Naive thymus-derived CD8-positive, alpha-beta T cell (primary cell): ENCODE data around the gene IL17F. TPM values are rescaled to one million over a fixed set of nuclear protein-coding genes. Genes with fewer than 3 reads are reported as not detected.
A peak's percentile ranks its signal among the peaks of the same experiment; 100 is the strongest.
"Not testable (repeated sequence)": the region's sequence is repeated elsewhere in the genome, so short reads cannot be mapped to it uniquely, and the experiment has no call there.

ENCODE experiments used
- ATAC-seq, 2 donors: fragments of 150-1000 bp; cut with Tn5 transposase in 1 of 2; sonication (Bioruptor Pico), chemical (Tn5 transposase) in 1 of 2; 1 replicate in 1 of 2; 2 replicates in 1 of 2; pipeline ENCODE4 v1.10.0; 2021; ENCODE audit warnings: mild to moderate bottlenecking in 2 of 2, moderate library complexity in 2 of 2
- POLR2A ChIA-PET: fragments of 350-600 bp; sonication (Branson Sonifier 250); formaldehyde crosslinking; loops from one replicate; lab custom pipeline; 2021; ENCODE audit warnings: antibody characterized with exemption; lab: Charles Lee
- DNase-seq, 10 donors: peaks; one replicate each; pipeline versions ENCODE4 v3.0.0 to v3.0.0-alpha.2; 2020 to 2022
- H3K27ac Mint-ChIP-seq, 10 donors: one replicate each; pipeline ENCODE4 v1.8.0; 2020 to 2022; ENCODE audit warnings: mild to moderate bottlenecking in 10 of 10, mixed read lengths in 10 of 10, moderate library complexity in 4 of 10, inconsistent platforms in 1 of 10
- H3K27me3 Mint-ChIP-seq, 5 donors: one replicate each; pipeline ENCODE4 v1.8.0; 2021 to 2022; ENCODE audit warnings: mixed read lengths in 5 of 5
- H3K36me3 Mint-ChIP-seq, 3 donors: one replicate each; pipeline ENCODE4 v1.8.0; 2020 to 2022; ENCODE audit warnings: mixed read lengths in 3 of 3, mild to moderate bottlenecking in 2 of 3, inconsistent platforms in 1 of 3
- H3K4me1 Mint-ChIP-seq, 4 donors: one replicate each; pipeline ENCODE4 v1.8.0; 2021 to 2022; ENCODE audit warnings: mixed read lengths in 4 of 4
- H3K4me3 Mint-ChIP-seq, 10 donors: one replicate each; pipeline ENCODE4 v1.8.0; 2020 to 2022; ENCODE audit warnings: mild to moderate bottlenecking in 10 of 10, mixed read lengths in 10 of 10, moderate library complexity in 6 of 10, inconsistent platforms in 1 of 10
- H3K9me3 Mint-ChIP-seq, 9 donors: one replicate each; pipeline ENCODE4 v1.8.0; 2020 to 2022; ENCODE audit warnings: mixed read lengths in 9 of 9, mild to moderate bottlenecking in 3 of 9, inconsistent platforms in 1 of 9, moderate library complexity in 1 of 9
- polyA plus RNA-seq, 3 donors: library from polyadenylated mRNA; unstranded; fragments of 300-500 nt; fragmentation: Illumina TruSeq; gene quantifications; one replicate each; pipeline ENCODE4 v1.2.3, GENCODE V29; 2021
- total RNA-seq, 8 experiments: library from RNA in 2 of 8; stranded (reverse) in 2 of 8; gene quantifications; one replicate each; pipeline ENCODE4 v1.2.3 and lab custom pipeline; 2021 to 2026

The IL17F gene
- total and polyA plus RNA-seq, 5 experiments from 2014 or later, result 0.21 to 0.34 TPM; not detected in 3

GRCh38 chr6:52209770-52210169 lies 34.5 kb downstream of the IL17F start:
- Mint-ChIP-seq H3K36me3 (peaks cover 0 to 4% (median 2%) of the 10 kb centered on the region in 3 donors), H3K9me3 (peaks cover 0 to 2% (median 0%) of the 10 kb centered on the region in 9 donors), H3K27me3 (peaks cover 4 to 15% (median 6%) of the 10 kb centered on the region in 5 donors), H3K27ac (no peak overlapping the region), H3K4me3 (no peak overlapping the region), H3K4me1 (peaks cover 0 to 8% (median 5%) of the 10 kb centered on the region in 4 donors)
- ATAC-seq (no peak), DNase-seq (no peak)
- POLR2A ChIA-PET, result no interaction called here

- peaks cover 0 to 8% (median 5%) of the 10 kb centered on the region in 4 donors for H3K4me1 Mint-ChIP-seq
- ATAC-seq, result no peak
- peaks cover 0 to 2% (median 0%) of the 10 kb centered on the region in 9 donors for H3K9me3 Mint-ChIP-seq
- DNase-seq, result no peak
- no peak overlapping the region for H3K27ac Mint-ChIP-seq
- H3K27me3 Mint-ChIP-seq, result peaks cover 4 to 15% (median 6%) of the 10 kb centered on the region in 5 donors
- peaks cover 0 to 4% (median 2%) of the 10 kb centered on the region in 3 donors for H3K36me3 Mint-ChIP-seq
- POLR2A ChIA-PET, result no interaction called here
- no peak overlapping the region for H3K4me3 Mint-ChIP-seq
Observed at GRCh38 chr6:52208612-52209011, 35.7 kb downstream of the IL17F start.

DNA sequence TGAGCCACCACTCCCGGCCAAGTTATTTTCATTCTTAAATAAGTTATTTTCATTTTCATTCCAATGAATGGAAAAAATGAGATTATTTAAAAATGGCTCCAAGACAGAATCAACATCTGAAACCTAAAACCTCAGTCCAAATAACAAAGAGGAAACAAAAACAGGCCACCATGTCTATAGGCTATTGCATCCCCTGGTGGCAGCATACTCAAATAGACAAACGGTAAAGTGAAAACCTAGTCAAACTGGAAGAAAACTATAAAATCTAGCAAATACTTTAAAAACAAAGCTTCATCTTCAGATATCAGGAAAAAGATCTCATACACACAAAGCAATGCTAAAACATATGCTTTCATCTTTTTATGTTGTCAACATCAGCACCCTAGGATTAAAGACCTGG lies 37.2 kb downstream of the IL17F start:
- ATAC-seq (no peak), DNase-seq (no peak)
- H3K9me3 Mint-ChIP-seq, result peaks cover 0 to 4% (median 0%) of the 10 kb centered on the region in 9 donors
- peaks cover 0 to 4% (median 2%) of the 10 kb centered on the region in 3 donors for H3K36me3 Mint-ChIP-seq
- no peak overlapping the region for H3K27ac Mint-ChIP-seq
- POLR2A ChIA-PET, result no interaction called here
- H3K4me3 Mint-ChIP-seq, result no peak overlapping the region
- peaks cover 0 to 1% (median 0%) of the 10 kb centered on the region in 4 donors for H3K4me1 Mint-ChIP-seq
- H3K27me3 Mint-ChIP-seq, result peaks cover 4 to 17% (median 6%) of the 10 kb centered on the region in 5 donors

GRCh38 chr6:52201493-52201892 lies 42.8 kb downstream of the IL17F start:
- Mint-ChIP-seq H3K9me3 (peaks cover 12 to 44% (median 25%) of the 10 kb centered on the region in 9 donors), H3K4me3 (no peak overlapping the region), H3K36me3 (peaks cover 0 to 26% (median 11%) of the 10 kb centered on the region in 3 donors), H3K27me3 (peaks cover 0 to 15% (median 4%) of the 10 kb centered on the region in 5 donors), H3K27ac (no peak overlapping the region), H3K4me1 (no peaks in the 10 kb centered on the region)
- POLR2A ChIA-PET, result no interaction called here
- ATAC-seq (no peak), DNase-seq (no peak)

GRCh38 chr6:52201046-52201445 lies 43.3 kb downstream of the IL17F start:
- H3K36me3 Mint-ChIP-seq, result peaks cover 0 to 26% (median 11%) of the 10 kb centered on the region in 3 donors
- POLR2A ChIA-PET, result no interaction called here
- DNase-seq (no peak), ATAC-seq (no peak)
- no peak overlapping the region for H3K27ac Mint-ChIP-seq
- H3K4me3 Mint-ChIP-seq, result no peak overlapping the region
- H3K4me1 Mint-ChIP-seq, result no peaks in the 10 kb centered on the region
- H3K27me3 Mint-ChIP-seq, result peaks cover 0 to 15% (median 4%) of the 10 kb centered on the region in 5 donors
- H3K9me3 Mint-ChIP-seq, result peaks cover 12 to 44% (median 25%) of the 10 kb centered on the region in 9 donors

- H3K9me3 Mint-ChIP-seq, result peaks cover 12 to 44% (median 25%) of the 10 kb centered on the region in 9 donors
- peaks cover 4 to 15% (median 7%) of the 10 kb centered on the region in 5 donors for H3K27me3 Mint-ChIP-seq
- H3K27ac Mint-ChIP-seq, POLR2A ChIA-PET, H3K4me1 Mint-ChIP-seq, H3K4me3 Mint-ChIP-seq, ATAC-seq, DNase-seq: not testable (repeated sequence)
- peaks cover 0 to 26% (median 11%) of the 10 kb centered on the region in 3 donors for H3K36me3 Mint-ChIP-seq
Observed at GRCh38 chr6:52200088-52200487, 44.2 kb downstream of the IL17F start.

- Mint-ChIP-seq H3K27ac (no peak overlapping the region), H3K27me3 (peaks cover 6 to 23% (median 16%) of the 10 kb centered on the region in 5 donors), H3K9me3 (peaks cover 4 to 27% (median 22%) of the 10 kb centered on the region in 9 donors), H3K4me3 (no peak overlapping the region), H3K36me3 (peaks cover 0 to 19% (median 7%) of the 10 kb centered on the region in 3 donors), H3K4me1 (peaks cover 0 to 2% (median 0%) of the 10 kb centered on the region in 4 donors)
- no peak for ATAC-seq
- POLR2A ChIA-PET, result no interaction called here
- DNase-seq, result no peak
Observed at GRCh38 chr6:52195886-52196285, 48.4 kb downstream of the IL17F start.

DNA sequence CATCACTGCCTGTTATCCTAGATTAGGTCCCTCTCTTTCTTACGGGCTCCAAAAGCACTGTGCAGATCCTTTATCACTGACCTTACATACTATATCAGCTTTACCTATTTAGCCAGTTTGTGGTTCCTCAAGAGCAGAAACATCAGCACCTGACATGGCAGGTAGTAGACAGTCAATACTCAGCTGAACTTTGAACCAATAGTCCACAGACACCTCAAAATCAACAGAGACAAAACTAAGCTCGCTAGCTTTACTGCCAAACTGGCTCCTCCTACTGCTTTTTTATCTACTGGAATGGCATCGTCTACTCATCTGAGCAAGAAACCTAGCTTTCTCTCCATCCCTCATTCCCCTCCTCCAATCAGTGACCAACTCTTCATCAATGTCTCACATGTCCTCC lies 52.5 kb downstream of the IL17F start:
- ATAC-seq (no peak), DNase-seq (no peak)
- Mint-ChIP-seq H3K4me3 (no peak overlapping the region), H3K27me3 (peaks cover 3 to 21% (median 18%) of the 10 kb centered on the region in 5 donors), H3K4me1 (peaks cover 0 to 2% (median 0%) of the 10 kb centered on the region in 4 donors), H3K27ac (no peak overlapping the region), H3K36me3 (no peaks in the 10 kb centered on the region), H3K9me3 (no peaks in the 10 kb centered on the region)
- POLR2A ChIA-PET, result no interaction called here

DNA sequence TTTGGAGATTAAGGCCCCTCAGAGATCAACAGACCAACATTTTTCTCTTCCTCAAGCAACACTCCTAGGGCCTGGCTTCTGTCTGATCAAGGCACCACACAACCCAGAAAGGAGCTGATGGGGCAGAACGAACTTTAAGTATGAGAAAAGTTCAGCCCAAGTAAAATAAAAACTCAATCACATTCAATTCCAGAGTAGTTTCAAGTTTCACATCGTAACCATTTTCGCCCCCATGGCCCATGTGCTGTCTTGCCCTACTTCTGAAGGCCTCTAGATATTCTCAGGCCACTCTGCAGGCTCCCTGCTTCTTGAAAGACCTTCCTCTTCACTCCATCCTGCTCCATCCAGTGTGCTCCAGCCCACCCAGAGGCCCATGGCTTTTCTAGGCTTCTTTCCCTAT lies 53.9 kb downstream of the IL17F start:
- no peaks in the 10 kb centered on the region for H3K36me3 Mint-ChIP-seq
- DNase-seq (no peak), ATAC-seq (no peak)
- H3K9me3 Mint-ChIP-seq, result no peaks in the 10 kb centered on the region
- POLR2A ChIA-PET, result no interaction called here
- peaks cover 10 to 28% (median 23%) of the 10 kb centered on the region in 5 donors for H3K27me3 Mint-ChIP-seq
- H3K4me1 Mint-ChIP-seq, result peaks cover 0 to 2% (median 0%) of the 10 kb centered on the region in 4 donors
- no peak overlapping the region for H3K4me3 Mint-ChIP-seq
- peak overlapping the region in 1 of 10 donors; percentile 70 for H3K27ac Mint-ChIP-seq

GRCh38 chr6:52189974-52190373 lies 54.3 kb downstream of the IL17F start:
- no peak overlapping the region for H3K27ac Mint-ChIP-seq
- ATAC-seq, result no peak
- H3K4me3 Mint-ChIP-seq, result no peak overlapping the region
- no peak for DNase-seq
- POLR2A ChIA-PET, result no interaction called here
- peaks cover 10 to 28% (median 23%) of the 10 kb centered on the region in 5 donors for H3K27me3 Mint-ChIP-seq
- no peaks in the 10 kb centered on the region for H3K36me3 Mint-ChIP-seq
- H3K4me1 Mint-ChIP-seq, result peaks cover 0 to 2% (median 0%) of the 10 kb centered on the region in 4 donors
- no peaks in the 10 kb centered on the region for H3K9me3 Mint-ChIP-seq

DNA sequence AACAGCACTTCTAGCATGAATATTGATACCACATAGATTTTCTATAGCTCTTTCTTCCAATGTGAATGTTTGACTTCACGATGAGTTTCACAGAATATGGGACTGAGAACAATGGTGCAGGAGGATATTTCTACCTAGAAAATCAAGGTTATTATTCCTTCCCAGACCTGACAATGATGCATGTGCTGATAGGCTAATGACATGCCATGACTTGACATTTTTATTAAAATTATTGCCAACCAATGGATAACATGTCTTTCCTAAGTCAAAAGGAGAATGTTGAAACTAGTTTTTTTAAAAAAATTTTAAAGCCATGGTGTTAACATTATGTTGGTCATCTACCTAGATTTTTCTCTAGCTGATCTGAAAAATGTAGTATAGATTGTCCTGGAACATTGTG lies 57.2 kb downstream of the IL17F start:
- Mint-ChIP-seq H3K4me1 (peaks cover 0 to 2% (median 0%) of the 10 kb centered on the region in 4 donors), H3K4me3 (no peak overlapping the region), H3K36me3 (no peaks in the 10 kb centered on the region), H3K27ac (no peak overlapping the region), H3K27me3 (peaks cover 14 to 43% (median 28%) of the 10 kb centered on the region in 5 donors), H3K9me3 (no peaks in the 10 kb centered on the region)
- ATAC-seq (no peak), DNase-seq (no peak)
- POLR2A ChIA-PET, result no interaction called here
